ENCODE data around the gene SLC1A3.

SLC1A3 gene

GRCh38 chr5:36658038-36658756 lies 51.8 kb downstream of the SLC1A3 start:
- no peak for DNase-seq (ENCODE audit: low read depth)

GRCh38 chr5:36659411-36659810 lies 53.0 kb downstream of the SLC1A3 start:
- no peak for DNase-seq (ENCODE audit: low read depth)

DNA sequence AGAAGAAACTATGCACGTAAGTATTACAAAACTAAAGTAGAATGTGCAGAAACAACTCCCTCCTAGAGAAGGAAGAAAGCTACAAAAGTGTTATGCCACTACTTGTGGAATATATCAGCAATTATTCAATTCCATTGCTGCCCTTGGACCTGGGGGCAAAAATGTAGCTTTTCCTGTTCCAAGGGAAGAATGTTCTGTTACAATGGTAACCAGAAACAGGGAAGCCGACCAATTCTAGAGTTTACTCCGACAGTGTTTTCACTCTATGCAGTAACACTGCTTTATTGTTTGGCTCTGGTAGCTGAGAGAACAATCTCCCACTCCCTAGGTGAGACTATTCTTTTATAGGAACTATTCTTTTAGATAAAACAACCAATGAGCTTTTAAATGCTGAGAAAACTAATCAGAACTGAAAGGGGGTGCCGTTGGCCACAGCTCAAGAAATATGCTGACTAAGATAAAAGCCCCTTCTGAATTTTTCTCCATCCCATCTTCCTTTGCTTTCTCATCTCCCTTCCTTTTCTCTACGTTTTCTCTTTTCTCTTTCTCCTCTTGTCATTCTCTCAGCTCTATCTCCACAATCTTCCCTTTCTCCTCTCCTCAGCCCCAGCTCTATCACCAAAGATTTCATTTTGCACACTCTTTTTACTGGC lies 54.1 kb downstream of the SLC1A3 start:
- no peak for DNase-seq (ENCODE audit: low read depth)

GRCh38 chr5:36661456-36662220 lies 55.2 kb downstream of the SLC1A3 start:
- no peak for DNase-seq (ENCODE audit: low read depth)

DNA sequence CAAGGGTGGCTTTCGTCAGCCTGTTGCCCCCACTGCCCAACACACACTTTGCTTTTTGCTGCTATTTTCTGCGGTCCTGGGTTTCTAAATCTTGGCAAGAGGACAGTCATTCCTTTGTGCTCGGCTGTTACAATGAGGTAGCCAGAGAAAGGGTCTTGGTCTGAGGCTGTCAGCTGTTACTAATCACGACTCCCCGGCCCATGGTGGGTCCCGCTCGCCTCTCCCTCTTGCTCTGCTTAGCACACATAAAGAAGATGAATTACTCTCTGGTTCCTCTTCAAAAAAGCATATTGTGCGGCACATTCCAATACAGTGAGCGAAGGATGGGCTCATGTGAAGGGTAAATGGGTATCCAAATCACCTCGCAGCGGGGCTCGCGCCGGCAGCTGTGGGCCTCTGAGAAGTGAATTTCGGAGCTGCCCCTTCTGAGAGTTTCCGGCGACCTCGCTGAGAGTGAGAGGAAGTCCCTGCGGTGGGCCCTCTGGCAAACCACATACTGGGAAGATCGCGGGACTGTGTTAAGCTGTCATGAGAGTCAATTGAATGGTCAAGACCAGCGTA lies 56.0 kb downstream of the SLC1A3 start:
- no peak for DNase-seq (ENCODE audit: low read depth)

GRCh38 chr5:36664766-36665165 lies 58.4 kb downstream of the SLC1A3 start:
- no peak for DNase-seq (ENCODE audit: low read depth)

DNA sequence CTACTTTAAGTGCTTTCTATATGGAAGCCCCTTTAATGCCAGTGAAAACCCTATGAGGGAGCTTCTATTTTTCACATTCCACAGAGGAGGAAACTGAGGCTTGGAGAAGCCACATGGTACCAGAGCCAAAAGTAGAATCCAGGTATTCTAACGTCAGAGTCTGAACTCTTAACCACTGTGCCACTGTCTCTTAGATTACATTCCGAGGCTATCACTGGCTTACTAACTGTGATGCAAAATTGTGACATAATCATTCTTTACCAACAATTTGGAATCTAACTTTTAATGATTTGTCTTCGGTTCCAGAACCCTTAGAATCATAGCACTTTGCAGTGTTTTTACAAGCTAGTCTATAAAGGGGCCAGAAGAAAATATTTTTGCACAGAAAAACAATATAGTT lies 59.2 kb downstream of the SLC1A3 start:
- DNase-seq (ENCODE audit: low read depth), result no peak

- DNase-seq (ENCODE audit: low read depth), result no peak
Measured at GRCh38 chr5:36666274-36666673, 59.9 kb downstream of the SLC1A3 start.

GRCh38 chr5:36666986-36667385 lies 60.6 kb downstream of the SLC1A3 start:
- DNase-seq (ENCODE audit: low read depth), result no peak

DNA sequence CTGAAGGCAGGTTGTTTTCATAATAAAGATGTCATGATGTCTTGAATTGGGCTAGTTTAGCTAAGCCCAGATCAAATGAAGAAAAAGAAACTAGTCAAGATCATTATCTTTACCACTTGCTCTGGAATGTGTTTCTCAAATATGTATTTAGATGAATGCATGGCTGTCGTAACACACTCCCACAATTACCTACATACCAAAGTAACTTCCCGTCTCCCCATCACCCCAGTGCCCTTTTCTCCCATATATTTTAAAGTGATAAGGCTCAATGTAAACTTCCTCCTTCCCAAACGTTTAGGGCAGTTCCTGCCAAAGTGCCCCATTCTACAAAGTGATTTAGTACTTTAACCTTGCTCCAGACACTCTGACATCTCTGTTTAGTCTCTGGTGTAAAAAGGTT lies 61.4 kb downstream of the SLC1A3 start:
- DNase-seq (ENCODE audit: low read depth), result no peak

DNA sequence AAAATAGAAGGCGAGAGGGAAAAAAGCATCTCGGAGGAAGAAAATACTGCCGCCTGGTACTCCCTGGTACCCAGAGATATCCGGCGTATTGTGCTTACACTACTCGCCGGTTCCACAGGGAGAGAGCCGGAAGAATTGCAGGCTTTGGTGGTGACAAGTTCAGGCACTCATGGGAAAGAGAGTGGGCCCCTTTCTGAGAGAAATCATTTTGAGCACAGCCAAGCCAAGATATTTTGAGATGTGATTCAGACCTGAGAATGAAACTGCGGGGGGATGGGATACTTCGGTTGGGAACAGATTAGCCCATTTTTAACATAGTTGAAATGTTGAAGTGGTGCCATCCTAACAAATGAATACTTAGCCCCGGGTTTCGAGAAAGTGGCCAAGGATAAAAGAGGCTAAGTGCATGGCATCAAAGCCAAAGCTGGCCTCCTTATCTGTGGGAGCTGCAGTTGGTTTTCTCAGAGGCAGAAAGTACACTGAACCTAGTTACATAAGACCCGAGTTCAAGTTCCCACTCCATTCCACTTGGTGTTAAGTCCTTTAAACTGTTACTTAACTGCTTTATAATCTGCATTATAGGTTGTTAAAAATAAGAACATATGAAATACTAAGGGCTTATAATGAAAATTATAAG lies 62.7 kb downstream of the SLC1A3 start:
- DNase-seq (ENCODE audit: low read depth), result no peak

DNA sequence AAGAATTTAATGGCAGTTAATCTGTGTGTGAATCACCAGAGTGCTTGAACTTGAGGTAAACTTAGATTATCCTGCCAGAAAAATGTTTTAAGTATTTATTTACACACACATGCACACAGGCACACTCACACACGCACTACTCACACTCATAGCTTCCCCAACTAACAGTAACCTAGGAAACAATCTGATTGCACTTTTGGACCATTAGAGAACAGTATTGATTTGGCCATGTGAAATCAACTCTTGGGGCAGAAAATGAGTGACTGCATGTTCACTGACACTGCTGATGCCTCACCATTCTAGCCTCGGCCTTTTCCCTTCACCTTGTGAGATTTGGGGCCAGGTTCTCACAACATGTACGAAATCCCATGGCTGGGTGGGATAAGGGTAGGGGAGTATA lies 64.1 kb downstream of the SLC1A3 start:
- no peak for DNase-seq (ENCODE audit: low read depth)

DNA sequence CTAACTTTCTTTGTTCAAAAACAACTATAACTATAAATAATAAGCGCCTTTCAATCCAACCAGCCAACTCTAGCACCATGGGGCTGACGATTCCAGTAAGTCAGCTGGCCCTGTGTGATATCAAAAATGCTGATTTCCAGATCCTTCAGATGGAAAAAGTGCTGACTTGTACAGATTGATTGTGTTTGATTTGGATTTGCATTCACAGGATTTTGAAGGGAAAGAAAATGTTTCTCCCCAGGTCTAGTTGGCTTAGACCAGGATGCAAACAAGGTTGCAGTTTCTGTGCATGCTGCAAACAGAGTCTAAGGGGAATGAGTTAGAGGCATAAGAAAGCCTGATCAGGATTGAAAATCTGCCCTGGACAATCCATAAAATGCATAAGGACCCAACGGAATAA lies 68.9 kb downstream of the SLC1A3 start:
- no peak for DNase-seq (ENCODE audit: low read depth)

GRCh38 chr5:36679221-36679989 lies 73.0 kb downstream of the SLC1A3 start:
- no peak for DNase-seq (ENCODE audit: low read depth)

DNA sequence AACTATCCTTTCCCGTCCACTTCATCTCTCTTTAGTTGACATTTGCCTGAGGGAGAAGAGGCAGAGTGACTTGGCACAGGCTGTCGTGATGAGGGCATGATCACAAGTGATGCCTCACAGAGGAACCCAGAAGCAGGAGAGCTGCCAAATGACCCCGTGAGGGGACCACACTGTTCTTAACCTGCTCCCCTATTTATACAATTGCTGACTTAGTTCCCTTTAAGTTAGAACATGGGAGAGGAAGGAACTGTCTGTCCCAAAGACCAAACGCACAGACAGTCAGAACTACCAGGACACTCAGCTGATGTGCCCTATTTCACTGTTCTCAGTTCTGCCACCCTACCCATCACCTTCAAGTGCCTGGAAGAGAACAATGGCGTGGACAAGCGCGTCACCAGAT lies 73.7 kb downstream of the SLC1A3 start:
- no peak for DNase-seq (ENCODE audit: low read depth)

GRCh38 chr5:36681711-36682110 lies 75.3 kb downstream of the SLC1A3 start:
- DNase-seq (ENCODE audit: low read depth), result no peak

GRCh38 chr5:36682499-36682898 lies 76.1 kb downstream of the SLC1A3 start:
- DNase-seq (ENCODE audit: low read depth), result no peak

GRCh38 chr5:36683821-36684434 lies 77.5 kb downstream of the SLC1A3 start:
- DNase-seq (ENCODE audit: low read depth), result no peak

DNA sequence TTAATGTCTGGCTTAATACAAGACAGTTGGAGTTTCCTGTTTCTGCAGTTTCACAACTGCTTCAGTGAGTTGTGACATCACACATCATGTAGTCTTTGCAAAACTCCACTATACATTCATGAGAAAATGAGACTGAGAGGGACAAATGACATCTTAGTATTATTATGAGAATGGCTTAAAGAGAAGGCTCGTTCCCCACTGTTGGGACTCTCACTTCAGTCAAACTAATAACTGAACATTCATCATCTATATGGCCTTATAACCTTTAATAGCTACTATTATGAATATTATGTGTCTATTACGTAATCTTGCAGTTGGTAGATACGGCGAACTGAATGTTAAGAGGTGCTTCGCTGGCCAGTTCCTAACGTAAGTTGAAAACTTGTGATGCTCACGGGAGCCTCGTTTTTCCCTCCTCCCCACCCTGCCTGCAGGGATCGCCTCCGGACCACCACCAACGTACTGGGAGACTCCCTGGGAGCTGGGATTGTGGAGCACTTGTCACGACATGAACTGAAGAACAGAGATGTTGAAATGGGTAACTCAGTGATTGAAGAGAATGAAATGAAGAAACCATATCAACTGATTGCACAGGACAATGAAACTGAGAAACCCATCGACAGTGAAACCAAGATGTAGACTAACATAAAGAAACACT lies 79.4 kb downstream of the SLC1A3 start:
- DNase-seq (ENCODE audit: low read depth), result no peak

DNA sequence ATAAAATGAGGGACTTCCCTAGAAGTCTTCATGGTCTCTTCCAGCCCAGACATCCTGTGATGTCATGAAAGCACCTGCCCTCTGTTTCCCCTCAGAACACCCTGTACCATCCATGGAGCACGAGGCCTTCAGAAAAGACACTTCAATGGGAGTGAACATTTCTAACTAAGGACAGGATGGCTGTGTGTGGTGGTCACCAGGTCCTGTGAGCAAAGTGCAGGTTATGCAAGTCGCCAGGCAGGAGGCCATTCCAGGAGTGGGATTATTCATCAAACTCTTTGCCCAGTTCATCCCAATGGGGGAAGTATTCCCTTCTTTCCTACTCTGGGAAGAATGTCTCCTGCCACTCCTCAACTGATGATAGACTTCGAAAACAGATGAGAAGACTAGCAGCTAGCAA lies 80.5 kb downstream of the SLC1A3 start:
- DNase-seq (ENCODE audit: low read depth), result no peak

- DNase-seq (ENCODE audit: low read depth), result peak; percentile 31
Measured at GRCh38 chr5:36688722-36689121, 82.3 kb downstream of the SLC1A3 start.
